Measurements from ENCODE around the gene LRBA. TPM values are rescaled to one million over a fixed set of nuclear protein-coding genes. Genes with fewer than 3 reads are reported as not detected.

Gene LRBA
- total RNA-seq, 4 donors from 2014 or later: 13.3 to 21.2 (median 20.1) TPM

DNA sequence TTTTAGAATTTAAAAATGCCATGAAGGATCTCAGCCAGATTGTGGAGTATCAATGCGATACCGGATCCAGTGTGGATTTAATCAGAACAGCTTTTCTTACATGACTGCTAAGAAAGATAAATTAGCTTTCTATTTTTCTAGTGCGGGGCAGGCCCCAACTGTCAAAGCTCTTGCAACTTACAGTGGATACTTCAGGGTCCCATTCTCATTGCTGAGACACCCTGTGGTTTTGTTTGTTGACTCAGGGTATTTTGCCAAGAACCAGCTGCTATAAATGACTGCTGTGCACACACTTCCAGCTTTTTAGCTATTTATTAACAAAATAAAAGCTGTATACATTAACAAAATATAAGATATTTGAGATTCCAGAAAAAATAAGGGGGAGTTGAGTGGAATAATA is 770.5 kb downstream of the LRBA start:
- no peaks in the 10 kb centered on the region for H3K27me3 ChIP-seq
- H3K4me3 ChIP-seq: no peak overlapping the region
- no peak overlapping the region for H3K27ac ChIP-seq (replicated peaks in 1 of 4)
- no peaks in the 10 kb centered on the region for H3K4me1 ChIP-seq
- intact Hi-C loops (cut with DNase I): no loop called here
- DNase-seq (ENCODE audit: extremely low spot score): no peak
- peaks cover 0 to 30% (median 17%) of the 10 kb centered on the region in 4 donors for H3K36me3 ChIP-seq
- WGBS: 58% methylated on average over 3 of the region's 3 CpGs
- TF ChIP-seq, protein P1, sequence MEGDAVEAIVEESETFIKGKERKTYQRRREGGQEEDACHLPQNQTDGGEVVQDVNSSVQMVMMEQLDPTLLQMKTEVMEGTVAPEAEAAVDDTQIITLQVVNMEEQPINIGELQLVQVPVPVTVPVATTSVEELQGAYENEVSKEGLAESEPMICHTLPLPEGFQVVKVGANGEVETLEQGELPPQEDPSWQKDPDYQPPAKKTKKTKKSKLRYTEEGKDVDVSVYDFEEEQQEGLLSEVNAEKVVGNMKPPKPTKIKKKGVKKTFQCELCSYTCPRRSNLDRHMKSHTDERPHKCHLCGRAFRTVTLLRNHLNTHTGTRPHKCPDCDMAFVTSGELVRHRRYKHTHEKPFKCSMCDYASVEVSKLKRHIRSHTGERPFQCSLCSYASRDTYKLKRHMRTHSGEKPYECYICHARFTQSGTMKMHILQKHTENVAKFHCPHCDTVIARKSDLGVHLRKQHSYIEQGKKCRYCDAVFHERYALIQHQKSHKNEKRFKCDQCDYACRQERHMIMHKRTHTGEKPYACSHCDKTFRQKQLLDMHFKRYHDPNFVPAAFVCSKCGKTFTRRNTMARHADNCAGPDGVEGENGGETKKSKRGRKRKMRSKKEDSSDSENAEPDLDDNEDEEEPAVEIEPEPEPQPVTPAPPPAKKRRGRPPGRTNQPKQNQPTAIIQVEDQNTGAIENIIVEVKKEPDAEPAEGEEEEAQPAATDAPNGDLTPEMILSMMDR (IDR thresholded peaks at IDR 0.05): no peak
- no peak for TF ChIP-seq POLR2AphosphoS5 (IDR thresholded peaks at IDR 0.05)
- no peaks in the 10 kb centered on the region for H3K9me3 ChIP-seq

DNA sequence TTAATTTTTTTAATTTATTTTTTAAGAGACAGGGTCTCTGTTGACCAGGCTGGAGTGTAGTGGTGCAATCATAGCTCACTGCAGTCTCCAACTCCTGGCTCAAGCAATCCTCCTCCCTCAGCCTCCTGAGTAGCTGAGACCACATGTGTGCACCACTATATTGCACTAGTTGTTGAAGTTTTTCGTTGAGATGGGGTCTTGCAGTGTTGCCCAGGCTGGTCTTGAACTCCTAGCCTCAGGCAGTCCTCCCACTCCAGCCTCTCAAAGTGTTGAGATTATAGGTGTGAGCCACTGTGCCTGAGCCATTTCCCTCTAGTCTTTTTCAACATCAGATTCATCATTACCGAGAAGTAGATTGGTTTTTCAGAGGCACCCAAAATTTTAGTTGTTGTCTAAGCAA is 771.2 kb downstream of the LRBA start:
- WGBS: 84% methylated on average over 2 of the region's 2 CpGs
- Histone ChIP-seq H3K36me3 (peaks cover 0 to 27% (median 12%) of the 10 kb centered on the region in 4 donors), H3K4me1 (no peaks in the 10 kb centered on the region), H3K27ac (replicated peaks in 1 of 4) (no peak overlapping the region), H3K9me3 (no peaks in the 10 kb centered on the region), H3K27me3 (no peaks in the 10 kb centered on the region), H3K4me3 (no peak overlapping the region)
- intact Hi-C loops (cut with DNase I): loop anchor here (2.0 kb wide), 1 partner anchor 245 kb away; no protein-coding TSS in a partner anchor
- DNase-seq (ENCODE audit: extremely low spot score): no peak
- TF ChIP-seq, protein P1 (IDR thresholded peaks at IDR 0.05): no peak
- TF ChIP-seq POLR2A (IDR thresholded peaks at IDR 0.05; ENCODE audit: low read depth) (no peak), EP300 (IDR thresholded peaks at IDR 0.05) (no peak), POLR2AphosphoS5 (IDR thresholded peaks at IDR 0.05) (no peak)

GRCh38 chr4:150242820-150243458 is 772.1 kb downstream of the LRBA start:
- no peak overlapping the region for H3K4me3 ChIP-seq
- H3K27me3 ChIP-seq: no peaks in the 10 kb centered on the region
- peak; percentile 68 for DNase-seq (ENCODE audit: extremely low spot score)
- peaks cover 0 to 17% (median 5%) of the 10 kb centered on the region in 4 donors for H3K36me3 ChIP-seq
- TF ChIP-seq EP300 (IDR thresholded peaks at IDR 0.05): no peak
- TF ChIP-seq, protein P1 (IDR thresholded peaks at IDR 0.05): peak; percentile 80 to 92 (median 83)
- H3K4me1 ChIP-seq: peaks cover 0 to under 1% (median 0%) of the 10 kb centered on the region in 4 donors
- 48% methylated on average over 6 of the region's 6 CpGs for WGBS
- H3K27ac ChIP-seq (replicated peaks in 1 of 4): peak overlapping the region in 1 of 4 donors; percentile 13
- no peaks in the 10 kb centered on the region for H3K9me3 ChIP-seq
- intact Hi-C loops (cut with DNase I): loop anchor here (2.0 kb wide), 1 partner anchor 244 kb away; no protein-coding TSS in a partner anchor

- intact Hi-C loops (cut with DNase I): no loop called here
- Histone ChIP-seq H3K4me3 (no peak overlapping the region), H3K36me3 (peaks cover 0 to 10% (median 2%) of the 10 kb centered on the region in 4 donors), H3K27me3 (no peaks in the 10 kb centered on the region), H3K4me1 (peaks cover 9 to 28% (median 27%) of the 10 kb centered on the region in 4 donors), H3K27ac (replicated peaks in 1 of 4) (no peak overlapping the region), H3K9me3 (no peaks in the 10 kb centered on the region)
- no peak for DNase-seq (ENCODE audit: extremely low spot score)
- TF ChIP-seq POLR2AphosphoS5 (IDR thresholded peaks at IDR 0.05) (no peak), EP300 (IDR thresholded peaks at IDR 0.05) (no peak), POLR2A (IDR thresholded peaks at IDR 0.05; ENCODE audit: low read depth) (no peak)
- TF ChIP-seq, protein P1 (IDR thresholded peaks at IDR 0.05): no peak
Observed at GRCh38 chr4:150240011-150240410, 775.1 kb downstream of the LRBA start.

DNA sequence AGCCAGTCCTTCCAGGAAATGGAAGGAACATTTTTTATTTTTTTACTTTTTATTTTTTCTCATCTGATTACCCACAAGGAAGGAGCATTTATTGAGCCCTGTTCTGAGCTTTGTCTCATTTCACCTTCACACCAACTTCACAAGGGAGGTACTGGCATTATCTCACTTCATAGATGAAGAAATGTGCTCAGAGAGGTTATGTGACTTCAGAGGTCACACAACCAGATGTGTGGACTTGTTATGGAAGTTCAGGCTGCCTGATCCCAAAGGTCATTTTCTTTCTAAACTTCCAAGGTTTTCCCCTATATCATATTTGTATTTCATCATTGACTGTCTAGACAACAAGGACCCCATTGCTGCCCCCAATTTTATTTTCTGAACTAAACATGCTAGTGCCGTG is 776.5 kb downstream of the LRBA start:
- Histone ChIP-seq H3K27ac (replicated peaks in 1 of 4) (no peak overlapping the region), H3K27me3 (no peaks in the 10 kb centered on the region), H3K36me3 (peaks cover 0 to 22% (median 12%) of the 10 kb centered on the region in 4 donors), H3K4me1 (peaks cover 9 to 28% (median 27%) of the 10 kb centered on the region in 4 donors), H3K4me3 (no peak overlapping the region), H3K9me3 (no peaks in the 10 kb centered on the region)
- intact Hi-C loops (cut with DNase I): no loop called here
- 100% methylated on average over 1 of the region's 1 CpG for WGBS
- no peak for TF ChIP-seq POLR2A (IDR thresholded peaks at IDR 0.05; ENCODE audit: low read depth)
- TF ChIP-seq, protein P1 (IDR thresholded peaks at IDR 0.05): no peak
- TF ChIP-seq POLR2AphosphoS5 (IDR thresholded peaks at IDR 0.05): no peak
- TF ChIP-seq EP300 (IDR thresholded peaks at IDR 0.05): no peak
- no peak for DNase-seq (ENCODE audit: extremely low spot score)
